Endodermal cell (in vitro differentiated cells): Measurements from ENCODE around the gene TNFRSF25. TPM values are rescaled to one million over a fixed set of nuclear protein-coding genes. Genes with fewer than 3 reads are reported as not detected.

Experiments used
- DNase-seq: peaks from one replicate; pipeline ENCODE4 v3.0.0-alpha.2; 2017
- H3K27ac ChIP-seq: 2 replicates; pipeline ENCODE4 v1.5.1; 2013; ENCODE audit warnings: mild to moderate bottlenecking, low read depth, low read length, moderate library complexity
- H3K27me3 ChIP-seq: 2 replicates; pipeline ENCODE4 v1.6.1; 2013; ENCODE audit warnings: mild to moderate bottlenecking, low read length, moderate library complexity; ENCODE audit not compliant: insufficient read depth, control insufficient read depth, poor library complexity, severe bottlenecking
- H3K36me3 ChIP-seq: 2 replicates; pipeline ENCODE4 v1.7.0; 2013; ENCODE audit warnings: mild to moderate bottlenecking, low read length, moderate library complexity; ENCODE audit not compliant: control insufficient read depth, insufficient read depth
- H3K4me1 ChIP-seq: one replicate; pipeline ENCODE4 v1.7.0; 2013; ENCODE audit warnings: low read length; ENCODE audit not compliant: control insufficient read depth, insufficient read depth
- H3K4me3 ChIP-seq: 2 replicates; pipeline ENCODE4 v1.5.1; 2013; ENCODE audit warnings: mild to moderate bottlenecking, low read length, moderate library complexity
- H3K9ac ChIP-seq: 2 replicates; pipeline ENCODE4 v1.6.1; 2013; ENCODE audit warnings: mild to moderate bottlenecking, low read length, moderate library complexity; ENCODE audit not compliant: poor library complexity, severe bottlenecking; ENCODE audit errors: extremely low read depth
- H3K9me3 ChIP-seq: 2 replicates; pipeline ENCODE4 v1.6.1; 2013; ENCODE audit warnings: mild to moderate bottlenecking, low read length, moderate library complexity; ENCODE audit not compliant: control insufficient read depth
- H3K27ac Mint-ChIP-seq: 2 replicates; pipeline ENCODE4 v1.8.0; 2020; ENCODE audit warnings: mixed read lengths
- H3K27me3 Mint-ChIP-seq: 2 replicates; pipeline ENCODE4 v1.8.0; 2021; ENCODE audit warnings: mild to moderate bottlenecking, mixed read lengths; ENCODE audit not compliant: insufficient read depth
- H3K36me3 Mint-ChIP-seq: 2 replicates; pipeline ENCODE4 v1.8.0; 2020; ENCODE audit warnings: low read depth, mixed read lengths
- H3K4me1 Mint-ChIP-seq: 2 replicates; pipeline ENCODE4 v1.8.0; 2020; ENCODE audit warnings: mixed read lengths
- H3K4me3 Mint-ChIP-seq: 2 replicates; pipeline ENCODE4 v1.8.0; 2020; ENCODE audit warnings: mild to moderate bottlenecking, moderate library complexity, mixed read lengths
- H3K9me3 Mint-ChIP-seq: 2 replicates; pipeline ENCODE4 v1.8.0; 2020; ENCODE audit warnings: mild to moderate bottlenecking, mixed read lengths
- CTCF ChIP-seq: fragments of 200-600 bp; sonication (generic); conservative IDR thresholded peaks from 2 replicates; pipeline ENCODE4 v1.5.0; 2021; ENCODE audit warnings: antibody characterized with exemption, mild to moderate bottlenecking
- WGBS, 2 experiments: methylation state at CpG; one replicate each; pipeline versions ENCODE4 v1.1.5 to v1.1.7; 2013; ENCODE audit warnings: missing lambda C conversion rate in 2 of 2, mixed read lengths in 1 of 2; ENCODE audit not compliant: insufficient coverage in 1 of 2, insufficient read length in 1 of 2; 5-methylcytosine and 5-hydroxymethylcytosine counted together
- total RNA-seq, 2 donors: library from RNA; stranded (reverse); fragmentation: NEBNext Ultra II Directional in 1 of 2; extraction: Animal tissue kit (Norgen Biotek cat#: 25700) in 1 of 2; gene quantifications; 2 replicates in 1 of 2; 3 replicates in 1 of 2; pipeline ENCODE4 v1.2.1, GENCODE V29; 2021

Gene TNFRSF25
- total RNA-seq, 2 donors from 2014 or later = 25.9 to 26.9 TPM

- no peak for TF ChIP-seq CTCF
- DNase-seq = peak; percentile 44
- Histone ChIP-seq H3K9ac (no peak overlapping the region), H3K4me3 (no peak overlapping the region), H3K27me3 (peaks cover 29% of the 10 kb centered on the region), H3K36me3 (no peaks in the 10 kb centered on the region), H3K27ac (peak overlapping the region; percentile 32), H3K9me3 (no peaks in the 10 kb centered on the region), H3K4me1 (peaks cover 2% of the 10 kb centered on the region)
- WGBS, 2 experiments = 87 to 100% methylated on average over 1 to 4 of the region's 4 CpGs
- no peaks in the 10 kb centered on the region for H3K36me3 Mint-ChIP-seq
- no peak overlapping the region for H3K27ac Mint-ChIP-seq
- H3K4me3 Mint-ChIP-seq = no peak overlapping the region
- H3K4me1 Mint-ChIP-seq = no peaks in the 10 kb centered on the region
- no peaks in the 10 kb centered on the region for H3K9me3 Mint-ChIP-seq
- H3K27me3 Mint-ChIP-seq = peaks cover 44% of the 10 kb centered on the region
Measured at GRCh38 chr1:6499296-6499695, 33.3 kb upstream of the TNFRSF25 start.

GRCh38 chr1:6498576-6499111, 32.7 kb upstream of the TNFRSF25 start:
- Histone ChIP-seq H3K27me3 (peaks cover 29% of the 10 kb centered on the region), H3K9me3 (no peaks in the 10 kb centered on the region), H3K9ac (no peak overlapping the region), H3K27ac (no peak overlapping the region), H3K4me3 (no peak overlapping the region), H3K36me3 (no peaks in the 10 kb centered on the region), H3K4me1 (peaks cover 2% of the 10 kb centered on the region)
- 85 to 88% methylated on average over 10 to 13 of the region's 13 CpGs for WGBS, 2 experiments
- H3K4me1 Mint-ChIP-seq = no peaks in the 10 kb centered on the region
- peak; percentile 53 for DNase-seq
- no peak overlapping the region for H3K27ac Mint-ChIP-seq
- H3K36me3 Mint-ChIP-seq = no peaks in the 10 kb centered on the region
- H3K4me3 Mint-ChIP-seq = no peak overlapping the region
- peaks cover 45% of the 10 kb centered on the region for H3K27me3 Mint-ChIP-seq
- no peak for TF ChIP-seq CTCF
- no peaks in the 10 kb centered on the region for H3K9me3 Mint-ChIP-seq

GRCh38 chr1:6497867-6498575, 32.0 kb upstream of the TNFRSF25 start:
- WGBS, 2 experiments = 58 to 60% methylated on average over 5 to 20 of the region's 20 CpGs
- Histone ChIP-seq H3K27ac (no peak overlapping the region), H3K4me3 (peak overlapping the region; percentile 75), H3K9ac (no peak overlapping the region), H3K36me3 (no peaks in the 10 kb centered on the region), H3K4me1 (peaks cover 2% of the 10 kb centered on the region), H3K9me3 (no peaks in the 10 kb centered on the region), H3K27me3 (peaks cover 29% of the 10 kb centered on the region)
- Mint-ChIP-seq H3K4me3 (peak overlapping the region; percentile 54), H3K9me3 (no peaks in the 10 kb centered on the region), H3K27ac (no peak overlapping the region), H3K36me3 (no peaks in the 10 kb centered on the region), H3K4me1 (no peaks in the 10 kb centered on the region), H3K27me3 (peaks cover 45% of the 10 kb centered on the region)
- no peak for TF ChIP-seq CTCF
- DNase-seq = peak; percentile 50
